Naive thymus-derived CD4-positive, alpha-beta T cell (primary cell): Measurements from ENCODE around the gene GATB. TPM values are rescaled to one million over a fixed set of nuclear protein-coding genes. Genes with fewer than 3 reads are reported as not detected.

Experiments
- ATAC-seq: fragments of 150-1000 bp; cut with Tn5 transposase; 2 replicates; pipeline ENCODE4 v1.10.0; 2021; ENCODE audit warnings: mild to moderate bottlenecking, moderate library complexity
- CTCF ChIA-PET: fragments of 350-600 bp; sonication (Branson Sonifier 250); formaldehyde crosslinking; loops from one replicate; lab custom pipeline; 2021; ENCODE audit warnings: antibody characterized with exemption; lab: Charles Lee
- POLR2A ChIA-PET: fragments of 350-600 bp; sonication (Branson Sonifier 250); formaldehyde crosslinking; loops from one replicate; lab custom pipeline; 2021; ENCODE audit warnings: antibody characterized with exemption, inconsistent platforms; lab: Charles Lee
- DNase-seq, 9 donors: peaks; one replicate each; pipeline versions ENCODE4 v3.0.0 to v3.0.0-alpha.2; 2020 to 2022; ENCODE audit warnings: mixed read lengths in 1 of 9
- H3K27ac ChIP-seq: one replicate; pipeline ENCODE4 v1.7.0; 2013; ENCODE audit warnings: mild to moderate bottlenecking, low read depth, low read length, moderate library complexity
- H3K27me3 ChIP-seq, 2 donors: one replicate each; pipeline ENCODE4 v1.7.0; 2013; ENCODE audit warnings: low read length in 2 of 2, mild to moderate bottlenecking in 2 of 2, moderate library complexity in 2 of 2; ENCODE audit not compliant: control insufficient read depth in 2 of 2, insufficient read depth in 2 of 2
- H3K36me3 ChIP-seq, 3 experiments: 1 replicate in 2 of 3; 2 replicates in 1 of 3; pipeline ENCODE4 v1.7.0; 2013; ENCODE audit warnings: low read length in 3 of 3, mild to moderate bottlenecking in 3 of 3, moderate library complexity in 1 of 3; ENCODE audit not compliant: insufficient read depth in 3 of 3, control insufficient read depth in 2 of 3
- H3K4me1 ChIP-seq, 2 donors: one replicate each; pipeline ENCODE4 v1.7.0; 2013; ENCODE audit warnings: low read length in 2 of 2, mild to moderate bottlenecking in 2 of 2, moderate library complexity in 1 of 2; ENCODE audit not compliant: control insufficient read depth in 2 of 2, insufficient read depth in 2 of 2
- H3K4me3 ChIP-seq: 2 replicates; pipeline ENCODE4 v1.7.0; 2013; ENCODE audit warnings: mild to moderate bottlenecking, low read length
- H3K9me3 ChIP-seq, 3 experiments: 1 replicate in 2 of 3; 2 replicates in 1 of 3; pipeline ENCODE4 v1.7.0; 2013; ENCODE audit warnings: low read length in 3 of 3; ENCODE audit not compliant: control insufficient read depth in 2 of 3
- H3K27ac Mint-ChIP-seq, 9 donors: one replicate each; pipeline ENCODE4 v1.8.0; 2020 to 2022; ENCODE audit warnings: mixed read lengths in 9 of 9, mild to moderate bottlenecking in 8 of 9, moderate library complexity in 5 of 9, inconsistent platforms in 2 of 9
- H3K27me3 Mint-ChIP-seq, 5 donors: one replicate each; pipeline ENCODE4 v1.8.0; 2021 to 2022; ENCODE audit warnings: mixed read lengths in 5 of 5, mild to moderate bottlenecking in 1 of 5
- H3K36me3 Mint-ChIP-seq, 5 donors: one replicate each; pipeline ENCODE4 v1.8.0; 2020 to 2022; ENCODE audit warnings: mixed read lengths in 5 of 5, mild to moderate bottlenecking in 3 of 5, inconsistent platforms in 1 of 5
- H3K4me1 Mint-ChIP-seq, 7 donors: one replicate each; pipeline ENCODE4 v1.8.0; 2020 to 2022; ENCODE audit warnings: mixed read lengths in 7 of 7, mild to moderate bottlenecking in 3 of 7, inconsistent platforms in 1 of 7
- H3K4me3 Mint-ChIP-seq, 10 donors: one replicate each; pipeline ENCODE4 v1.8.0; 2020 to 2022; ENCODE audit warnings: mild to moderate bottlenecking in 10 of 10, mixed read lengths in 10 of 10, moderate library complexity in 6 of 10, inconsistent platforms in 2 of 10
- H3K9me3 Mint-ChIP-seq, 11 donors: one replicate each; pipeline ENCODE4 v1.8.0; 2020 to 2022; ENCODE audit warnings: mixed read lengths in 11 of 11, mild to moderate bottlenecking in 4 of 11, inconsistent platforms in 1 of 11, moderate library complexity in 1 of 11
- intact Hi-C, 2 donors: fragments of 100-400 bp; cut with micrococcal nuclease; formaldehyde crosslinking; loops; one replicate each; pipeline ENCODE4 v1.15.1; 2023
- polyA plus RNA-seq, 2 donors: library from polyadenylated mRNA; unstranded; fragments of 300-500 nt; fragmentation: Illumina TruSeq; gene quantifications; one replicate each; pipeline ENCODE4 v1.2.3, GENCODE V29; 2021
- total RNA-seq, 6 experiments: library from RNA in 5 of 6; stranded (reverse) in 5 of 6; gene quantifications; 1 replicate in 5 of 6; 2 replicates in 1 of 6; pipeline ENCODE4 v1.2.3 and lab custom pipeline; 2021 to 2026

GATB gene
- total and polyA plus RNA-seq, 7 experiments from 2014 or later, result 10.5 to 17.8 (median 14.2) TPM

GRCh38 chr4:151702256-151702655 is 58.6 kb downstream of the GATB start:
- H3K4me3 Mint-ChIP-seq, result no peak overlapping the region
- ATAC-seq, result no peak
- DNase-seq, result no peak
- no peak overlapping the region for H3K4me3 ChIP-seq
- ChIA-PET POLR2A (no interaction called here), CTCF (no interaction called here)
- peaks cover 0 to 29% (median 0%) of the 10 kb centered on the region in 3 experiments for H3K36me3 ChIP-seq
- peak overlapping the region in 2 of 9 donors; percentile 41 to 55 for H3K27ac Mint-ChIP-seq
- intact Hi-C loops, result no loop called here
- peaks cover 24 to 83% (median 73%) of the 10 kb centered on the region in 5 donors for H3K36me3 Mint-ChIP-seq
- no peaks in the 10 kb centered on the region for H3K27me3 Mint-ChIP-seq
- H3K9me3 Mint-ChIP-seq, result peaks cover 0 to 4% (median 0%) of the 10 kb centered on the region in 11 donors
- H3K4me1 ChIP-seq, result no peaks in the 10 kb centered on the region
- H3K9me3 ChIP-seq, result no peaks in the 10 kb centered on the region
- no peak overlapping the region for H3K27ac ChIP-seq
- peaks cover 0 to 14% (median 0%) of the 10 kb centered on the region in 7 donors for H3K4me1 Mint-ChIP-seq
- no peaks in the 10 kb centered on the region for H3K27me3 ChIP-seq

GRCh38 chr4:151700566-151701316 is 60.1 kb downstream of the GATB start:
- ChIA-PET CTCF (no interaction called here), POLR2A (no interaction called here)
- H3K4me1 Mint-ChIP-seq, result peaks cover 0 to 14% (median 0%) of the 10 kb centered on the region in 7 donors
- peak overlapping the region in 3 of 9 donors; percentile 22 to 43 (median 33) for H3K27ac Mint-ChIP-seq
- Histone ChIP-seq H3K27me3 (no peaks in the 10 kb centered on the region), H3K4me3 (no peak overlapping the region), H3K36me3 (peaks cover 0 to 27% (median 0%) of the 10 kb centered on the region in 3 experiments), H3K9me3 (no peaks in the 10 kb centered on the region), H3K4me1 (no peaks in the 10 kb centered on the region), H3K27ac (no peak overlapping the region)
- ATAC-seq (peak; percentile 34), DNase-seq (peak in 6 of 9 donors; percentile 1 to 23 (median 14))
- H3K36me3 Mint-ChIP-seq, result peaks cover 24 to 83% (median 75%) of the 10 kb centered on the region in 5 donors
- H3K9me3 Mint-ChIP-seq, result peaks cover 0 to 4% (median 0%) of the 10 kb centered on the region in 11 donors
- intact Hi-C loops, result no loop called here
- no peaks in the 10 kb centered on the region for H3K27me3 Mint-ChIP-seq
- H3K4me3 Mint-ChIP-seq, result no peak overlapping the region

GRCh38 chr4:151698213-151698612 is 62.6 kb downstream of the GATB start:
- Histone ChIP-seq H3K36me3 (peaks cover 0 to 29% (median 0%) of the 10 kb centered on the region in 3 experiments), H3K9me3 (no peaks in the 10 kb centered on the region), H3K27ac (no peak overlapping the region), H3K4me1 (no peaks in the 10 kb centered on the region), H3K4me3 (no peak overlapping the region), H3K27me3 (no peaks in the 10 kb centered on the region)
- intact Hi-C loops, result no loop called here
- peaks cover 0 to 14% (median 0%) of the 10 kb centered on the region in 7 donors for H3K4me1 Mint-ChIP-seq
- no peak for ATAC-seq
- no peaks in the 10 kb centered on the region for H3K27me3 Mint-ChIP-seq
- no peak for DNase-seq
- H3K9me3 Mint-ChIP-seq, result peaks cover 0 to 4% (median 0%) of the 10 kb centered on the region in 11 donors
- no peak overlapping the region for H3K4me3 Mint-ChIP-seq
- H3K27ac Mint-ChIP-seq, result no peak overlapping the region
- H3K36me3 Mint-ChIP-seq, result peaks cover 24 to 69% (median 60%) of the 10 kb centered on the region in 5 donors
- ChIA-PET POLR2A (no interaction called here), CTCF (no interaction called here)

GRCh38 chr4:151694961-151695720 is 65.7 kb downstream of the GATB start:
- DNase-seq (no peak), ATAC-seq (no peak)
- Histone ChIP-seq H3K27me3 (no peaks in the 10 kb centered on the region), H3K36me3 (peaks cover 0 to 16% (median 0%) of the 10 kb centered on the region in 3 experiments), H3K9me3 (no peaks in the 10 kb centered on the region), H3K4me3 (no peak overlapping the region), H3K4me1 (no peaks in the 10 kb centered on the region), H3K27ac (no peak overlapping the region)
- CTCF ChIA-PET, result no interaction called here
- Mint-ChIP-seq H3K27me3 (no peaks in the 10 kb centered on the region), H3K4me1 (no peaks in the 10 kb centered on the region), H3K36me3 (peaks cover 5 to 41% (median 31%) of the 10 kb centered on the region in 5 donors), H3K9me3 (peaks cover 0 to 4% (median 0%) of the 10 kb centered on the region in 11 donors), H3K27ac (no peak overlapping the region), H3K4me3 (no peak overlapping the region)
- intact Hi-C loops, result no loop called here
- POLR2A ChIA-PET, result no interaction called here

- Histone ChIP-seq H3K4me1 (no peaks in the 10 kb centered on the region), H3K9me3 (no peaks in the 10 kb centered on the region), H3K4me3 (no peak overlapping the region), H3K27ac (no peak overlapping the region), H3K36me3 (peaks cover 0 to 22% (median 4%) of the 10 kb centered on the region in 3 experiments), H3K27me3 (no peaks in the 10 kb centered on the region)
- ATAC-seq (no peak), DNase-seq (no peak)
- intact Hi-C loops, result no loop called here
- no peak overlapping the region for H3K27ac Mint-ChIP-seq
- peaks cover 8 to 34% (median 21%) of the 10 kb centered on the region in 5 donors for H3K36me3 Mint-ChIP-seq
- POLR2A ChIA-PET, result no interaction called here
- H3K4me3 Mint-ChIP-seq, result no peak overlapping the region
- no peaks in the 10 kb centered on the region for H3K4me1 Mint-ChIP-seq
- CTCF ChIA-PET, result no interaction called here
- no peaks in the 10 kb centered on the region for H3K9me3 Mint-ChIP-seq
- no peaks in the 10 kb centered on the region for H3K27me3 Mint-ChIP-seq
Measured at GRCh38 chr4:151692821-151693673, 67.8 kb downstream of the GATB start.

GRCh38 chr4:151692443-151692782 is 68.4 kb downstream of the GATB start:
- ChIA-PET POLR2A (no interaction called here), CTCF (no interaction called here)
- Mint-ChIP-seq H3K4me1 (no peaks in the 10 kb centered on the region), H3K9me3 (no peaks in the 10 kb centered on the region), H3K27me3 (no peaks in the 10 kb centered on the region), H3K27ac (peak overlapping the region in 1 of 9 donors; percentile 13), H3K36me3 (peaks cover 9 to 34% (median 18%) of the 10 kb centered on the region in 5 donors), H3K4me3 (no peak overlapping the region)
- H3K27ac ChIP-seq, result no peak overlapping the region
- no peaks in the 10 kb centered on the region for H3K27me3 ChIP-seq
- no peak for ATAC-seq
- H3K4me1 ChIP-seq, result no peaks in the 10 kb centered on the region
- no peaks in the 10 kb centered on the region for H3K9me3 ChIP-seq
- H3K4me3 ChIP-seq, result no peak overlapping the region
- intact Hi-C loops, result no loop called here
- DNase-seq, result no peak
- peaks cover 0 to 26% (median 8%) of the 10 kb centered on the region in 3 experiments for H3K36me3 ChIP-seq
